Measurements from ENCODE around the gene ABCD1.
"Not testable (repeated sequence)": the region's sequence is repeated elsewhere in the genome, so short reads cannot be mapped to it uniquely, and the experiment has no call there.

Gene ABCD1

GRCh38 chrX:153687121-153688039 lies 37.3 kb upstream of the ABCD1 start, which contains the start of gene SLC6A8:
Gene SLC6A8, plus strand, starts transcription at chrX:153687926. Its CDS starts 649 bp downstream, at chrX:153688575.
- no peak for DNase-seq (ENCODE audit: low read depth)
- H3K4me3 ChIP-seq (ENCODE audit: low read length): peak within 1 kb of the TSS; percentile 42
- TF ChIP-seq CTCF (conservative IDR thresholded peaks at IDR 0.05; ENCODE audit: low read depth, low read length): peak; percentile 40

GRCh38 chrX:153688071-153688470 lies 36.6 kb upstream of the ABCD1 start:
- H3K4me3 ChIP-seq (ENCODE audit: low read length): no peak overlapping the region
- no peak for DNase-seq (ENCODE audit: low read depth)
- no peak for TF ChIP-seq CTCF (conservative IDR thresholded peaks at IDR 0.05; ENCODE audit: low read depth, low read length)

GRCh38 chrX:153688506-153688905 lies 36.1 kb upstream of the ABCD1 start:
- peak overlapping the region; percentile 42 for H3K4me3 ChIP-seq (ENCODE audit: low read length)
- no peak for DNase-seq (ENCODE audit: low read depth)
- no peak for TF ChIP-seq CTCF (conservative IDR thresholded peaks at IDR 0.05; ENCODE audit: low read depth, low read length)

- peak overlapping the region; percentile 48 for H3K4me3 ChIP-seq (ENCODE audit: low read length)
- TF ChIP-seq CTCF (conservative IDR thresholded peaks at IDR 0.05; ENCODE audit: low read depth, low read length): no peak
- DNase-seq (ENCODE audit: low read depth): no peak
Observed at GRCh38 chrX:153688911-153689590, 35.6 kb upstream of the ABCD1 start.

- DNase-seq (ENCODE audit: low read depth): no peak
- TF ChIP-seq CTCF (conservative IDR thresholded peaks at IDR 0.05; ENCODE audit: low read depth, low read length): peak; percentile 48
- H3K4me3 ChIP-seq (ENCODE audit: low read length): peak overlapping the region; percentile 48
Observed at GRCh38 chrX:153689654-153690465, 34.8 kb upstream of the ABCD1 start.

GRCh38 chrX:153690466-153690865 lies 34.2 kb upstream of the ABCD1 start:
- peak overlapping the region; percentile 48 for H3K4me3 ChIP-seq (ENCODE audit: low read length)
- no peak for DNase-seq (ENCODE audit: low read depth)
- no peak for TF ChIP-seq CTCF (conservative IDR thresholded peaks at IDR 0.05; ENCODE audit: low read depth, low read length)

- DNase-seq (ENCODE audit: low read depth); H3K4me3 ChIP-seq (ENCODE audit: low read length): not testable (repeated sequence)
Observed at GRCh38 chrX:153691032-153691827, 33.4 kb upstream of the ABCD1 start.

All from retinal pigment epithelial cell (primary cell).